ENCODE results near the gene RDH12.
A peak's percentile ranks its signal among the peaks of the same experiment; 100 is the strongest.
"Not testable (repeated sequence)": the region's sequence is repeated elsewhere in the genome, so short reads cannot be mapped to it uniquely, and the experiment has no call there.

RDH12 gene

DNA sequence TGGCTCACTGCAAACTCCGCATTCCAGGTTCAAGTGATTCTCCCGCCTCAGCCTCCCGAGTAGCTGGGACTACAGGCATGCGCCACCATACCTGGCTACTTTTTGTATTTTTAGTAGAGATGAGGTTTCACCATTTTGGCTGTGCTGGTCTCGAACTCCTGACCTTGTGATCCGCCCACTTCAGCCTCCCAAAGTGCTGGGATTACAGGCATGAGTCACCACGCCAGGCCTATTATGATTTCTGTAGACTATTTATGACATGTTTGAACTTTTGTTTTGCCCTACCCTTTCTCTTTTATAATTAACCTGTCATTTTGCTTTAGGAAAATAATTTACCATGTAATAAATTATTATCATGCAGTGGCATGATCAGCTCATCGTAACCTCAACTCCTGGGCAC is at the start of gene RDH12:
TSS of gene RDH12 (plus strand) at position 395 of the 400 bp plus-strand sequence. CDS start 20,757 bp downstream, outside the sequence.
- DNase-seq, result not testable (repeated sequence)

DNA sequence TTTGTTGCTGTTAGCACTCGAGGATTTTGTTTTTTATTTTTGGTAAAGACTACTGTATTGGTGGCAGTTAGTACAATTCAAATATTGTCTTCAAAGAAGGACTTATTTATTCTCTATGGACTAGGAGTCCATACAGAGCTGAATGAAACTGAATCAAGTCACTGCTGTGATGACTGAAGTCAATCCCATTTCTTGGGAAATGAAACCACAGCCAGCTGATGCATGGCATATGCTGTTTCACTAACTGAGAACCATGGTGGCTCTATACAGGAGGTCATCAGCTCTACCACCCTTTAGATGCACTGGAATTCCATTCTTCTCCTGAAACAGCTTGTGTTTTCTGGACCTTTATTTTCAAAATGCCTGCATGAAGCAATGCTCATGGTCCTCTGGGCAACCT is 49.5 kb upstream of the RDH12 start:
- no peak for DNase-seq

GRCh38 chr14:67653651-67654280 is 47.9 kb upstream of the RDH12 start:
- DNase-seq, result no peak

GRCh38 chr14:67663633-67664032 is 38.1 kb upstream of the RDH12 start:
- no peak for DNase-seq

DNA sequence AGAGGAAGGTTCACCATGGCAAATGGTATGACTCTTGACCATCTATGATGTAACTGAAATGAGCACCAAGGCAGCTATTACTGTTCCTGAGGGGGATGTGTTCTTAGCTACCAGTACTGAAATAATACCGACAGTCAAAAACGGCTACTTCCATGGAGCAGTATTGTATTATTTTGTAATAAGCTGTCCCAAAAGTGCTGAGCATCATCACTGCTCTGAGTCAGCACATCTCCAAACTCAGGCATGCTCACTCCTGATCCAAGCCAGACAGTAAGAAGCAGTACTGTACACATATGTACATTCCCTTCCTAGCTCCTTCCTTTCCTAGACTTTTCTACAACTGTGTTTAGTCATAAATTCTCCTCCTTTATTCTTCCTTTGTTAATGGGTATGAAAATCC is 35.8 kb upstream of the RDH12 start:
- DNase-seq, result no peak

- DNase-seq, result no peak
Measured at GRCh38 chr14:67666750-67667449, 34.8 kb upstream of the RDH12 start.

GRCh38 chr14:67668559-67668958 is 33.1 kb upstream of the RDH12 start:
- DNase-seq, result no peak

- no peak for DNase-seq
Measured at GRCh38 chr14:67673451-67673850, 28.2 kb upstream of the RDH12 start.

DNA sequence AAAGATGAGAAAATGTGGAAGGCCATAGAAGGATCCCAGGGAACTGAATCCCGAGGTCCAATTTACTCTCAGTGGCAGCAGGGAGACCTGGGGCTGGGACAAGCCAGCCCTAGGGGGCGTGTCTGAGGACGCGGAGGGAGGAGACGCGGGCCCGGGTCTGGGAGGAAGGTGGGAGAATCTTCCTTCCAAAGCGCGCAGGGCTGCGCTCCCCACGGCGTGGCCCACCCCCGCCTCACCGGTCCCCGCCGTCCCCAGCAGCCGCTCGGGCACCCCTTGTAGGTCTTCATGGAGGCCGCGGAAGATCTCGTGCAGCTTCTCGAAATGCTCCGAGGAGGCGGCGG is 27.6 kb upstream of the RDH12 start:
- DNase-seq, result peak; percentile 41

GRCh38 chr14:67674480-67675218 is 27.0 kb upstream of the RDH12 start, which contains the start of gene VTI1B:
Gene VTI1B, minus strand, starts transcription at chr14:67674632. Its CDS starts 143 bp downstream, at chr14:67674489.
- DNase-seq, result peak; percentile 73

DNA sequence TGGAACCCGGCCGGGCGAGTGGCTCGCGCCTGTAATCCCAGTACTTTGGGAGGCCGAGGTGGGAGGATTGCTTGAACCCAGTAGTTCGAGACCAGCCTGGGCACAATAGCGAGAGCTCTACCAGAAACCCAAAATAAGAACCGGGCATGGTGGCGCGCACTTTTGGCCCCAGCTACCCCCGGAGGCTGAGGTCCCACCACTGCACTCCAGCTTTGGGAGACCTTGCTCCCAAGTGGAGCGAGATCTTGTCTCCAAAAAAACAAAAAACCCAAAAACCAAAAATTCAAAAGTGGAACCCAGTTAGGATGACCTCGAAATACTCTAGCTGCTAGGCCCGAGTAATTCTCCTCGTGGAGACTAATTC is 26.5 kb upstream of the RDH12 start:
- DNase-seq, result no peak

DNA sequence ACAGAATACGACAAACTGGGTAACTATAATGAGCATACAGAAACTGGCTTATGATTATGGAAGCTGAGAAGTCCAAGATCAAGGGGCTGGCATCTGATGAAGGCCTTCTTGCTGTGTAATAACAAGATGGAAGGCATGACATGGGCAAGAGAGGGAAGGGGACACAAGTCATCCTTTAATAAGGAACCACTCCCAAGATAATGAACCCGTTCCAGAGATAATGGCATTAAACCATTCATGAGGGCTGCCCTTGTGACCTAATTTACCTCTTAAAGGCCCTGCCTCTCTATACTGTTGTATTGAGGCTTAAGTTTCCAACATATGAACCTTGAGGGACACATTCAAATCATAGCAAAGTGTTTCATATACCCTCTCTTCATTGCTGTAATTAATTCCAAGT is 22.7 kb upstream of the RDH12 start:
- no peak for DNase-seq

DNA sequence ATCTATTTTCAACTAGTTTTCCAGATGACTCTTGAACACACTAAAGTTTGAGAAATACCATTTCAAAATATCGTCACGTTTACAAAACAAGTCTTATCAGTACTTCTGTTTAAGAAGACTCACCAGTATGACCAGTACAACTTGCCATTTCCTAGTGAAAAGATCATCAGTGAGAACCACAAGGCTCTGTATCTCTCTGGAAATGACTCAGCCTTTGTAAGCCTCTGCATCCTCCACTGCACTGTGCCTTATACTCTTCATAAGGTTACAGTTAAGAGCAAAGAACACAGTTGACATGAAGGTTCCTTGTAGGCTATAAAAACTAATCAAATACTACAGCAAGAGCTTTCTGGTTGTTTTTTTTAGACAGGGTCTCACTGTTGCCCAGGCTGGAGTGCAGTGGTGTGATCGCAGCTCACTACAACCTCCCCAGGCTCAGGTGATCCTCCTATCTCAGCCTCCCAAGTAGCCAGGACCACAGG is 21.5 kb upstream of the RDH12 start:
- no peak for DNase-seq

- DNase-seq, result no peak
Measured at GRCh38 chr14:67680941-67681340, 20.7 kb upstream of the RDH12 start.

- DNase-seq, result no peak
Measured at GRCh38 chr14:67683842-67684241, 17.8 kb upstream of the RDH12 start.

DNA sequence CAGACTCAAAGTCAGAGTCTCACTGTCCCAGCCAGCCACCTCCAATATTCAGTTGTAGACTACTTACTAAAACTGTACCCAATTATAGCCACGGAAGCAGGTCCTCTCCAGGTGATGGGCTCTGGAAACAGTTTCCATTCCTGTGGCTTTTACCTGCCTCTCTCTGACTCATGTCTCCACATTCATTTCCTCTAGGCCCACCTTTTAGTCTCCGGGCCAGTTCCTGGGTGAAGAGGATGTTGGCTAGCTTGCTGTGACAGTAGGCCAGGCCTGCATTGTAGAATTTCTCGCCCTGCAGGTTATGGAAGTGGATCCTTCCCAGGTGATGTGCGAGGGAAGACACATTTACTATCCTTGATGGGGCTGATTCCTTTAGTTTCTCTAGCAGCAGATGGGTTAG is 11.7 kb upstream of the RDH12 start:
- DNase-seq, result no peak

- DNase-seq, result peak; percentile 54
Measured at GRCh38 chr14:67694791-67695393, 6.8 kb upstream of the RDH12 start.

- peak; percentile 76 for DNase-seq
Measured at GRCh38 chr14:67695394-67695949, 6.2 kb upstream of the RDH12 start, which contains the start of gene RDH11. Gene RDH11, minus strand, starts transcription at chr14:67695764. Its CDS starts 61 bp downstream, at chr14:67695703.

- no peak for DNase-seq
Measured at GRCh38 chr14:67697006-67697405, 4.7 kb upstream of the RDH12 start.

DNA sequence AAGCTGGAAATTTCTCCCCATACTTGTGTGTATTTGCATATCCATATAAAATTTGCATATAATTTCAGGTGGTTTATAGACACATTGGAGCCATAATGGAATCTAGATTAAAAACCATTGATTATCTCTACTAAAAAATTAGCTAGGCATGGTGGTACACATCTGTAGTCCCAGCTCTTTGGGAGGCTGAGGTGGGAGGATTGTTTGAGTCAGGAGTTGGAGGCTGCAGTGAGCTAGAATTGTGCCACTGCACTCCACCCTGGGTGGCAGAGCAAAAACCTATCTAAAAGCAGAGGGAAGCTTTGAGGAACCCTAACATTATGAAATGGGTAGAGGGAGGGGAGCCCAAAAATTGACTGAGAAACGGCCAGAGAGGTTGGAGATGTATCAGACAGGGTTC is 3.5 kb upstream of the RDH12 start:
- DNase-seq, result no peak

DNA sequence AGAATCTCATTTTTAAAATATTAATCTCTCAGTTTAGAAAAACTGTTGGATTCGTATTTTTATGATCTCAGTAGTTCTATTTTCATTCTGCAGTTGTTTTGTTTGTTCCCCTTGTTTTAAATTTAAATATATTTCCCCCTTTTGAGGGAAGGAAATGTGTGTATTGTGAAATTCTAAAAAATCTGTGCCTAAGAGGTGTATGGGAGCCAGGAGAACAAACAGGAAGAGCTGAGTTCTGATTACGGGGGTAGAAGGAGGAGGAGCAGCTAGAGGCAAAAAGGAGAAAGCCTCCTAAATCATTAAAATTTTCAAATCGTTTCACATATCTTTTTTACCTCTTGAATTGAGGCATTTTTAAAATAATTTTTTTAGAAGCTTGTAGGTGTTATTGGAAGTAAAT is 2.3 kb downstream of the RDH12 start:
- DNase-seq, result no peak

DNA sequence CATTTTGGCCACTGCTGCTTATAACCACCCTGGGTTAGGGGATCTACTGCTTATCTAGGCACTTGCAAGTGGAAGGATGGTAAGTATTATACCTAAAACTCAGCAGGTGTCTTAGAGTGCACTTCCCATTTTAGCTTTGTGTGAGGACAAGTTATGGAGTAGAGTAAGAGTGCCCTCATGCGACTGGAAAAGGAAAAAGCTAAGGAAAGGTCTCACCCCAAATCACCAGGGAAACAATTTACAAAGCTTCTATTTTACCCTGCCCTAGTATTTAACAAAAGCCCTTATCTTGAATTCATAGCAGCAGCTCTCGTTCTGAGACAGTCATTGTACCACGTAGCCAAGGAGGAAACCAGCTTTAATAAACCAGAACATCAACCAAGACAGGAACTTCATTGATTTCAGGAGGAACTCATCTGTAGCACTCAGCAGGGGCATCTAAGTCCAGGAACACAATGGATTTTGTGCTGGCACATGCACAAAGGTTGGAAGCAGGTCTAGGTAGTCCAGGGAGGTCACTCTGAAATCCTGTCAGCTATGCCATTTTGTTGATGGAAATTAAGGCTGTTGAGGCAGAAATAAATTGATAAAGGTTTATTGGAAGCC is 2.9 kb downstream of the RDH12 start:
- DNase-seq, result peak; percentile 23

DNA sequence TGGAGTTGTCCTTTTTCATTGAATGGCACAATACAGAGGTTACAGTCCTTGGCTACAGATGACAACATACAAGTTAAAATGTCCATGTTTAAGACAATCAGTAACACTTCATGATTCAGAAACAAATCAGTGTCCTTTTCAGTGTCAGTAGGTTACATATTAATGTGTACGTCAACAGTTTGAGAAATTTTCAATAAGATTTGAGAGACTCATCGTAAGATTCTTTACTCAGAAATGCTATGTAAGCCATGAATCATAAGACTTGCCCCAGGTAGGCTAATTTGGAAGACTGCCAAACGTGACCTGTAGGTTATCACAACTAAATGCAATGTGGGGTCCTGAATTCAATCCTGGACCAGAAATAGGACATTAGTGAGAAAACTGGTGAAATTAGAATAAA is 3.5 kb downstream of the RDH12 start:
- DNase-seq, result no peak

Measured in activated gamma-delta T cell treated with Interleukin-2 at 50 U/mL for 16 hours (primary cell).